Measurements from ENCODE around the gene IER5.

DNA sequence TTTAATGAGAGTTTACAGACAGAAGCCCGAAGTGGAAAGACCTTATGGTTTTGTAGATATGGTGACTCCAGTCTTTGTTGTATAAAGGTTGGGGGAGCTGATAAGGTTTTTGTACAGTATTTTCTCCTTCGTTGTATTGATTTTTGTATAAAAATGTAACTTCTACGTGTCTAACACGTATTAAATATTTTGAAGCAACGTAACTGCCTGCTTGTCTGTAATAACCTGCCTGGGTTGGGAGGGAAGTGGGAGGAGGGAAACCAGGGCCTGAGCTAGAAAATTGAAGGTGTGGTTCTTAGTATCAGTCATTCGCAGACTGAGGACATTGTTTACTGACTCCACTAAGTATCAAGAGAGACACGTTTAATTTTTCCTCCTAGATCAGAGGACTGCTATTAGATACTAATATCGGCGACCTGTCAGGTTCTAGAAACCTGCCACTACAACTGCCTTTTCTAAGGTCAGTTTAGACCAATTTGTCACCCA is 2.2 kb downstream of the IER5 start:
- TF ChIP-seq POLR2A (IDR thresholded peaks at IDR 0.05) (no peak), POLR2AphosphoS5 (IDR thresholded peaks at IDR 0.05) (no peak), EP300 (IDR thresholded peaks at IDR 0.05) (no peak)
- TF ChIP-seq, protein P1, sequence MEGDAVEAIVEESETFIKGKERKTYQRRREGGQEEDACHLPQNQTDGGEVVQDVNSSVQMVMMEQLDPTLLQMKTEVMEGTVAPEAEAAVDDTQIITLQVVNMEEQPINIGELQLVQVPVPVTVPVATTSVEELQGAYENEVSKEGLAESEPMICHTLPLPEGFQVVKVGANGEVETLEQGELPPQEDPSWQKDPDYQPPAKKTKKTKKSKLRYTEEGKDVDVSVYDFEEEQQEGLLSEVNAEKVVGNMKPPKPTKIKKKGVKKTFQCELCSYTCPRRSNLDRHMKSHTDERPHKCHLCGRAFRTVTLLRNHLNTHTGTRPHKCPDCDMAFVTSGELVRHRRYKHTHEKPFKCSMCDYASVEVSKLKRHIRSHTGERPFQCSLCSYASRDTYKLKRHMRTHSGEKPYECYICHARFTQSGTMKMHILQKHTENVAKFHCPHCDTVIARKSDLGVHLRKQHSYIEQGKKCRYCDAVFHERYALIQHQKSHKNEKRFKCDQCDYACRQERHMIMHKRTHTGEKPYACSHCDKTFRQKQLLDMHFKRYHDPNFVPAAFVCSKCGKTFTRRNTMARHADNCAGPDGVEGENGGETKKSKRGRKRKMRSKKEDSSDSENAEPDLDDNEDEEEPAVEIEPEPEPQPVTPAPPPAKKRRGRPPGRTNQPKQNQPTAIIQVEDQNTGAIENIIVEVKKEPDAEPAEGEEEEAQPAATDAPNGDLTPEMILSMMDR (IDR thresholded peaks at IDR 0.05) = no peak
